ENCODE results near the gene CACNA1S. TPM values are rescaled to one million over a fixed set of nuclear protein-coding genes. Genes with fewer than 3 reads are reported as not detected.

CACNA1S gene
- total and polyA plus RNA-seq, 12 donors = under 0.01 to 0.09 (median 0.05) TPM; not detected in 7

DNA sequence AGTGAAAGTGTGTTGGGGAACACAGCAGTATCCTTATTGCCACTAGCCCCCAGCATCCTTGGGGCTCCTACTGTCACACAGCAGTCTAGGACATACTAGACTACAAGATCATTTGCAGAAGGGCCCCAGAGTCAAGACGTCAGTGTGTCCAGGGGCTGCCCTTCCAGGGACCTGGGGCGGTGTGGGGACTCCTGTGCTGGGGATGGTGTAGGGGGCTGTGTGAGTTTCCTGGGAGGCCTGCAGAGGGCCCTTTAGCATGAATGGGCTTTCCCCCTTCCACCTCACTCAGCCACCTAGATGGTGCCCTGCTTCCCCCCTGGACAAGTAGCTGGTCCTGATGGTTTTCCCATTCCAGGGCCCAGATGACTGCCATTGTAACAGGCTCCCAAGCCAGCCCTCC is 71.2 kb downstream of the CACNA1S start:
- no peak for DNase-seq
- peaks cover 0 to 32% (median 3%) of the 10 kb centered on the region in 7 donors for H3K27me3 ChIP-seq
- TF ChIP-seq, protein P1, sequence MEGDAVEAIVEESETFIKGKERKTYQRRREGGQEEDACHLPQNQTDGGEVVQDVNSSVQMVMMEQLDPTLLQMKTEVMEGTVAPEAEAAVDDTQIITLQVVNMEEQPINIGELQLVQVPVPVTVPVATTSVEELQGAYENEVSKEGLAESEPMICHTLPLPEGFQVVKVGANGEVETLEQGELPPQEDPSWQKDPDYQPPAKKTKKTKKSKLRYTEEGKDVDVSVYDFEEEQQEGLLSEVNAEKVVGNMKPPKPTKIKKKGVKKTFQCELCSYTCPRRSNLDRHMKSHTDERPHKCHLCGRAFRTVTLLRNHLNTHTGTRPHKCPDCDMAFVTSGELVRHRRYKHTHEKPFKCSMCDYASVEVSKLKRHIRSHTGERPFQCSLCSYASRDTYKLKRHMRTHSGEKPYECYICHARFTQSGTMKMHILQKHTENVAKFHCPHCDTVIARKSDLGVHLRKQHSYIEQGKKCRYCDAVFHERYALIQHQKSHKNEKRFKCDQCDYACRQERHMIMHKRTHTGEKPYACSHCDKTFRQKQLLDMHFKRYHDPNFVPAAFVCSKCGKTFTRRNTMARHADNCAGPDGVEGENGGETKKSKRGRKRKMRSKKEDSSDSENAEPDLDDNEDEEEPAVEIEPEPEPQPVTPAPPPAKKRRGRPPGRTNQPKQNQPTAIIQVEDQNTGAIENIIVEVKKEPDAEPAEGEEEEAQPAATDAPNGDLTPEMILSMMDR (IDR thresholded peaks at IDR 0.05) = no peak
- H3K4me1 ChIP-seq = peaks cover 0 to 13% (median 4%) of the 10 kb centered on the region in 9 donors
- no peak overlapping the region for H3K4me3 ChIP-seq
- H3K36me3 ChIP-seq = no peaks in the 10 kb centered on the region
- H3K27ac ChIP-seq = no peak overlapping the region
- no peak for ATAC-seq
- H3K9me3 ChIP-seq = no peaks in the 10 kb centered on the region
- intact Hi-C loops (cut with DNase I) = loop anchor here (2.0 to 10.0 kb wide), 7 partner anchors 68 to 484 kb away; partner anchors contain the start of genes KIF14 (in 4 of the 10) and GPR25 (in 1 of the 10)
- 88 to 95% methylated on average over 2 of the region's 2 CpGs for WGBS, 2 donors

DNA sequence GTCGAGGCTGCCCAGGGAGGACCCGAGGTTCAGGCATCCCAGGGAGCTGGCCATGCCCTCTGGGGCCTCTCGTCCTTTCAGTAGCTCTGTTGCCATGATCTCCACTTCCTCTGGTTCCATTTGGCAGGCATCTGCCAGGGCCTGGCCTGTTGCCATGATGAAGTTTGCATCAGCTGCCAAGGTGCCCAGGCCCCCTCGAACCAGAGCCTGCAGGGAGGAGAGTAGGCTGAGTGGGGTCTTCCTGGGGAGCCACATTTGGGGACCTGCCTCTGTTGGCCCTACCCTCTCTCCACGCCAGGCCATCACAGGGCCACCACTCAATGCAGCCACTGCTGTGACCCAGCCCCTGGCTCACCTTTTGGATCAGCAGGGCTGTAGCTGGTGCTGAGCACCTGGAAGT is 72.3 kb downstream of the CACNA1S start:
- H3K4me1 ChIP-seq = peaks cover 0 to 13% (median 4%) of the 10 kb centered on the region in 9 donors
- DNase-seq = no peak
- peak in 1 of 8 donors; percentile 29 for ATAC-seq
- H3K27me3 ChIP-seq = peaks cover 0 to 30% (median 3%) of the 10 kb centered on the region in 7 donors
- intact Hi-C loops (cut with DNase I) = loop anchor here (2.0 to 10.0 kb wide), 7 partner anchors 67 to 483 kb away; partner anchors contain the start of genes KIF14 (in 4 of the 10) and GPR25 (in 1 of the 10)
- H3K9me3 ChIP-seq = no peaks in the 10 kb centered on the region
- H3K27ac ChIP-seq = no peak overlapping the region
- WGBS, 2 donors = 75 to 81% methylated on average over 5 of the region's 5 CpGs
- TF ChIP-seq, protein P1 (IDR thresholded peaks at IDR 0.05) = no peak
- H3K36me3 ChIP-seq = no peaks in the 10 kb centered on the region
- H3K4me3 ChIP-seq = no peak overlapping the region

GRCh38 chr1:201039418-201039817 is 72.8 kb downstream of the CACNA1S start:
- DNase-seq = no peak
- 94% methylated on average over 2 of the region's 2 CpGs for WGBS, 2 donors
- Histone ChIP-seq H3K9me3 (no peaks in the 10 kb centered on the region), H3K27ac (no peak overlapping the region), H3K27me3 (peaks cover 0 to 26% (median 0%) of the 10 kb centered on the region in 7 donors), H3K4me1 (peaks cover 0 to 13% (median 4%) of the 10 kb centered on the region in 9 donors), H3K36me3 (no peaks in the 10 kb centered on the region), H3K4me3 (no peak overlapping the region)
- TF ChIP-seq, protein P1 (IDR thresholded peaks at IDR 0.05) = no peak
- intact Hi-C loops (cut with DNase I) = loop anchor here in 1 of 10 donors (2.0 kb wide), 1 partner anchor 67 kb away; no protein-coding TSS in a partner anchor
- no peak for ATAC-seq

- H3K4me3 ChIP-seq = no peak overlapping the region
- DNase-seq = no peak
- H3K36me3 ChIP-seq = no peaks in the 10 kb centered on the region
- no peak for ATAC-seq
- H3K27me3 ChIP-seq = peaks cover 0 to 21% (median 0%) of the 10 kb centered on the region in 7 donors
- TF ChIP-seq, protein P1 (IDR thresholded peaks at IDR 0.05) = no peak
- intact Hi-C loops (cut with DNase I) = loop anchor here in 1 of 10 donors (2.0 kb wide), 1 partner anchor 66 kb away; no protein-coding TSS in a partner anchor
- 89 to 91% methylated on average over 10 of the region's 10 CpGs for WGBS, 2 donors
- H3K4me1 ChIP-seq = peaks cover 0 to 13% (median 4%) of the 10 kb centered on the region in 9 donors
- H3K27ac ChIP-seq = no peak overlapping the region
- no peaks in the 10 kb centered on the region for H3K9me3 ChIP-seq
Observed at GRCh38 chr1:201038186-201038876, 73.9 kb downstream of the CACNA1S start.
